Type B pancreatic cell (in vitro differentiated cells): Measurements from ENCODE around the gene UBE2Q2. TPM values are rescaled to one million over a fixed set of nuclear protein-coding genes. Genes with fewer than 3 reads are reported as not detected.
"Not testable (repeated sequence)": the region's sequence is repeated elsewhere in the genome, so short reads cannot be mapped to it uniquely, and the experiment has no call there.

Experiments
- DNase-seq: peaks from one replicate; pipeline ENCODE4 v3.0.0; 2021; ENCODE audit warnings: mixed read lengths; ENCODE audit not compliant: unreplicated experiment; ENCODE audit errors: extremely low spot score
- H3K27ac Mint-ChIP-seq: 2 replicates; pipeline ENCODE4 v1.8.0; 2021; ENCODE audit warnings: mild to moderate bottlenecking, mixed read lengths
- H3K27me3 Mint-ChIP-seq: 2 replicates; pipeline ENCODE4 v1.8.0; 2021; ENCODE audit warnings: mixed read lengths
- H3K36me3 Mint-ChIP-seq: 2 replicates; pipeline ENCODE4 v1.8.0; 2021; ENCODE audit warnings: mixed read lengths
- H3K4me1 Mint-ChIP-seq: one replicate; pipeline ENCODE4 v1.8.0; 2021; ENCODE audit warnings: mixed read lengths; ENCODE audit not compliant: unreplicated experiment
- H3K4me3 Mint-ChIP-seq: 2 replicates; pipeline ENCODE4 v1.8.0; 2021; ENCODE audit warnings: mild to moderate bottlenecking, mixed read lengths
- H3K9me3 Mint-ChIP-seq: 2 replicates; pipeline ENCODE4 v1.8.0; 2021; ENCODE audit warnings: mixed read lengths
- long read RNA-seq: library from polyadenylated mRNA; unstranded; transcript quantifications from one replicate; pipeline ENCODE4 v2.0.0, GENCODE V29; 2020
- total RNA-seq: library from RNA; stranded (reverse); gene quantifications from 2 replicates; pipeline ENCODE4 v1.2.1, GENCODE V29; 2021; ENCODE audit warnings: low replicate concordance
- TF ChIP-seq, protein P1 (sequence below): fragments of 200-600 bp; sonication (generic); conservative IDR thresholded peaks from 2 replicates; pipeline ENCODE4 v1.5.0; 2021; ENCODE audit warnings: antibody characterized with exemption, mild to moderate bottlenecking

UBE2Q2 gene
- 26.7 and 31.3 TPM in 2 replicates for total RNA-seq
- long read RNA-seq, transcript UBE2Q2-201 (13 exons, 3,130 nt) = major isoform, 5 of 13 reads
- long read RNA-seq, partial matches to known transcripts = 5 of 13 reads
- long read RNA-seq, other reads (novel, unspliced or antisense) = 3 of 13 reads

DNA sequence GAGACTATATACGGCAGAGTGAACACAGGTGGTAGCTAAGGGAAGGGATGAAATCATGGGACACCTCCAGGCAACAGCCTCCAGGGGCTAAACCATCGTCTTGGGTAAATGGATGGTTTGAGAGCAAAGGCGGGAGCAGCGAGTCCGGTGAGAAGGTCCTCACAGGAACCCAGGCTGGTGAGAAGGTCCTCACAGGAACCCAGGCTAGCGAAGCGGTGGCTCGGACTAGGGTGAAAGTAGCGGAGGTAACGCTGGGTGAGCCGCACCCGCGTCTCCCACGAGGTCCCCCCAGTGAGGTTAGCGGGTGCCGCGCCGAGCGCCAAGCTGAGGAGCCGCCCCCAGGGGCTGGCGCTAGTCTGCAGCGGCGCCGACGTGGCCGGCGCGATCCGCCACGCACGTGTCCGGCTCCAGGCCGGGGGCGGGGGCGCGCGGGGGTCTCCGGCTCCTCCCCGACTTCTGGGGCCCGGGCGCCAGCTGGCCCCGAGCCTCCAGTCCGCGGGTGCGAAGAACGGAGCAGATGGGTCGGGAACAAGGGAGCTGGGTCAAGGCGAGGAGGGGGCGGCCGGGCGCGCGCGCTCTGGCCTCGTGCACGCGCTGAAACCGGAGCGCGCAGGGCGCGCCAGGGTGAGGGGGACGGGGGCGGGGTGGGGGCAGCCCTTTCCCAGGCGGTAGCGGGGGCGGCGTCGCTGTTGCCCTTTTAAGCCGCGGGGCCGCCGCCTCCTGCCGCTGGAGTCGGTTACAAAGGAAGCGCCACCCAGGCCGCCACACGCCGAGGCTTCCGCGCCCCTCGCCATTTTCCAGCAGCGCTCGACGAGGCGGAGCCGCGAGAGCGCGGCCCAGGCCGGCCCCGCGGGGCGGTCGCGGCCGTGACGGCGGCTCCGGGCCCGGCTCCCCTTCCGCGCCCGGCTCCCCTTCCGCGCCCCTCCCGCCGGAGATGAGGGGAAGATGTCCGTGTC lies at the start of gene UBE2Q2:
TSS of gene UBE2Q2 (plus strand) at position 726 of the 956 bp plus-strand sequence. CDS start at position 946, 220 bp downstream.
- peak within 1 kb of the TSS; percentile 93 for H3K27ac Mint-ChIP-seq
- TF ChIP-seq, protein P1, sequence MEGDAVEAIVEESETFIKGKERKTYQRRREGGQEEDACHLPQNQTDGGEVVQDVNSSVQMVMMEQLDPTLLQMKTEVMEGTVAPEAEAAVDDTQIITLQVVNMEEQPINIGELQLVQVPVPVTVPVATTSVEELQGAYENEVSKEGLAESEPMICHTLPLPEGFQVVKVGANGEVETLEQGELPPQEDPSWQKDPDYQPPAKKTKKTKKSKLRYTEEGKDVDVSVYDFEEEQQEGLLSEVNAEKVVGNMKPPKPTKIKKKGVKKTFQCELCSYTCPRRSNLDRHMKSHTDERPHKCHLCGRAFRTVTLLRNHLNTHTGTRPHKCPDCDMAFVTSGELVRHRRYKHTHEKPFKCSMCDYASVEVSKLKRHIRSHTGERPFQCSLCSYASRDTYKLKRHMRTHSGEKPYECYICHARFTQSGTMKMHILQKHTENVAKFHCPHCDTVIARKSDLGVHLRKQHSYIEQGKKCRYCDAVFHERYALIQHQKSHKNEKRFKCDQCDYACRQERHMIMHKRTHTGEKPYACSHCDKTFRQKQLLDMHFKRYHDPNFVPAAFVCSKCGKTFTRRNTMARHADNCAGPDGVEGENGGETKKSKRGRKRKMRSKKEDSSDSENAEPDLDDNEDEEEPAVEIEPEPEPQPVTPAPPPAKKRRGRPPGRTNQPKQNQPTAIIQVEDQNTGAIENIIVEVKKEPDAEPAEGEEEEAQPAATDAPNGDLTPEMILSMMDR = peak; percentile 41
- peaks cover 36% of the 10 kb centered on the region for H3K4me1 Mint-ChIP-seq
- H3K27me3 Mint-ChIP-seq = peaks cover 13% of the 10 kb centered on the region
- peak within 1 kb of the TSS; percentile 93 for H3K4me3 Mint-ChIP-seq
- H3K36me3 Mint-ChIP-seq = peaks cover 23% of the 10 kb centered on the region
- H3K9me3 Mint-ChIP-seq = no peaks in the 10 kb centered on the region
- DNase-seq = peak; percentile 84

DNA sequence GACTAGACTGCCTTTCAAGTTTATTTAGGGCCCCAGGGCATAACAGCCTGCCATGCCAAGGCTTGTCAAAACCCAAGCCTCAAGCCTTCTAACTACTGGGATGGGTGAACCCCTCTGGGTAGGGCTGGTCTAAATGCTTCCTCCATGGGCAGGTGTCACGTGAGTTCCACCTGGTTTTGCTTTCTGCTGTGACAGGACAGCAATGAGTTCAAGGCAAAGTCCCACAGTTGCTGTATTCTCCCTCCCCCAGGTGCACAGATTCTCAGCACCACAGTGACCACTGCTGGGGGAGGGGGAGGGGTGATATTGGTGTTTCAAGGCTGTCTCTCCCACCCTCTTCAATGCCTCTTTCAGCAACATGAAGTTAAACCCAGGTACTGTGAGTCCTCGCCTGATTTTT lies 46.9 kb upstream of the UBE2Q2 start:
- Mint-ChIP-seq H3K36me3 (no peaks in the 10 kb centered on the region), H3K27me3 (peaks cover 45% of the 10 kb centered on the region), H3K4me1 (no peaks in the 10 kb centered on the region), H3K4me3 (no peak overlapping the region), H3K27ac (no peak overlapping the region), H3K9me3 (no peaks in the 10 kb centered on the region)
- DNase-seq = no peak
- TF ChIP-seq, protein P1 = no peak

DNA sequence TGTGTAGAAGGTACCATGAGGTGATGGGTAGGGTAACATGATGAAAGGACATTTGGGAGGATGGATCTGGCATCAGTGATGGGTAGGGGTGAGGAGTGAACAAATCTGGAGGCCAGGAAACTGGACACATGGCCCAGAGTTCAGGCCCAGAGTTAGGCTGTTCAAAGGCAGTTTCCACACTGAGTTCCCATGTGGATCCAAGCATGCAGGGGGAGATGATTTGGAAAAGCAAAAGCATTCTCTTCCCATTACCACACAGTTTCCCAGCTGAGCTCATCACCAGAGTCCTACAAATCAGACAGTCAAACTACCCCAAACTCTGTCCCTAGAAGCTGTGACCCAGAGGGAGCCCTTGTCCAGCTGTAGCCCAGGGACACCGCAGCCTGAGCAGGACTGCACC lies 46.1 kb upstream of the UBE2Q2 start:
- H3K27ac Mint-ChIP-seq, H3K9me3 Mint-ChIP-seq, H3K4me3 Mint-ChIP-seq, H3K36me3 Mint-ChIP-seq, H3K4me1 Mint-ChIP-seq: not testable (repeated sequence)
- peaks cover 53% of the 10 kb centered on the region for H3K27me3 Mint-ChIP-seq
- peak; percentile 27 for DNase-seq

DNA sequence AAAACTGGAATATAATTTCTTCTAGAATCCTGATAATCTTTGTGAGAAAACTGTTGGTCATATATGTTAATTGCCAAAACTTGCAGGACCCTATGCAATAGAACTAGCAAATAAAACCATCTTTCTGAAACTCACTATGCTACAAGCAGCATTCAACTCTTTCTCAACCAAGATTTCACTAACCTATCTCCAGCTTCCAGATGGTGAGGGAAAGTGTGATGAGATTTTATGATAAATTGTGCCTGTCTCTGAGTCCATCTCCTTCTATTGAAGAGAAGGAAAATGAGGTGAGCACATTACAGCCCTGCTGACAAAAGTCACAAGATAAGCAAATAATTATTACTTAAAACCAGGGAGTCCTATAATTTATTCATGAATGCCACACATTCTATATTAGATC lies 44.1 kb upstream of the UBE2Q2 start:
- peaks cover 5% of the 10 kb centered on the region for H3K4me1 Mint-ChIP-seq
- TF ChIP-seq, protein P1 = no peak
- no peak overlapping the region for H3K27ac Mint-ChIP-seq
- H3K36me3 Mint-ChIP-seq = no peaks in the 10 kb centered on the region
- peaks cover 59% of the 10 kb centered on the region for H3K27me3 Mint-ChIP-seq
- no peaks in the 10 kb centered on the region for H3K9me3 Mint-ChIP-seq
- no peak overlapping the region for H3K4me3 Mint-ChIP-seq
- no peak for DNase-seq

DNA sequence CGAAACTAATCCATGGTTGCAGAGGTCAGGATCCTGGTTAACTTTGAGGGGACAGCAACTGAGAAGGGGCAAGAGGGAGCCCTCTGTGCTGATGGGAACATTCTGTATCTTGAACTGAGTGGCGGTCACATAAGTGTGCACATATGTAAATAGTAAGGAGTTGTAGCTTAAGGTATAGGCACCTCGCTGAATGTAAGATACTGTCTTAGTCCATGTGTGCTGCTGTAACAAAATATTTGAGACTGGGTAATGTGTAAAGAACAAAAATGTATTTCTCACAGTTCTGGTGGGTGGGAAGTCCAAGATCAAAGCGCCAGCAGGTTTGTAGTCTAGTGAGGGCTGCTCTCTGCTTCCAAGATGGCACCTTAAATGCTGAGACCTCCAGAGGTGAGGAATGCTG lies 42.8 kb upstream of the UBE2Q2 start:
- peak; percentile 4 for DNase-seq
- not testable (repeated sequence) for H3K36me3 Mint-ChIP-seq, H3K4me1 Mint-ChIP-seq, H3K4me3 Mint-ChIP-seq, H3K9me3 Mint-ChIP-seq, H3K27ac Mint-ChIP-seq
- peaks cover 58% of the 10 kb centered on the region for H3K27me3 Mint-ChIP-seq

DNA sequence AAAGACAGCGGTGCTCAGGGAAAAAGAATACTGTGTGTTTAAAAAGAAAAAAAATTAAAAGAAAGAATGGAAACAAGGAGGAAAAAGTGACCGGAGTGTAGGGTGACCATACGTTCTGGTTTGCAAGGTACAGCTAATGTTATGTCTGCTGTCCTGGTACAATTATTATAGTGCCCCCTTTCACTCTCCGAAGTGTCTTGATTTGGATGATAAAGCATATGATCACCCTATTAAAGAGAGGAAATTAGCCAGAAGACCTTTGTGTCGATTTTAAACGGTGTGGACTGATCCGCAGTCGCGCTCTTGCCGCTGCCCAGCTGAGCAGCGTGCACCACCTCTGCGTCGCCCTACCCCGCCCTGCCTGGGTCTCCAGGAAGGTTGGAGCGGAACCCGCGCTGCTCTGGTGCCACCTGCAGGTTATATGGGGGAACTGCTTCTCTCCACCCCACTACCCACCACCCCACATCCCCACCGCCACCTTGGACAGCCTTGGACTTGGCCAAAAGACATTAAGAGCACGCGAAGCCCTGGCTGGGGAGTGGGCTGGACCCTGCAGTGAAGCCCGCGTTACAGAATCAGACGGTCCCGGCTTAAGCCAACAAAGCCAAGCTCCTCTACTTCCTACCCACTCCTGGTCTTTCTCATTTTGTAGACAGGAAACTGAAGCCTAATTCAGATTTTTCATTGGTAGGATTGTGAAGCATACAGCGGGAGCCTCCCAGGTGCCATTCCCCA lies 41.2 kb upstream of the UBE2Q2 start:
- no peaks in the 10 kb centered on the region for H3K9me3 Mint-ChIP-seq

DNA sequence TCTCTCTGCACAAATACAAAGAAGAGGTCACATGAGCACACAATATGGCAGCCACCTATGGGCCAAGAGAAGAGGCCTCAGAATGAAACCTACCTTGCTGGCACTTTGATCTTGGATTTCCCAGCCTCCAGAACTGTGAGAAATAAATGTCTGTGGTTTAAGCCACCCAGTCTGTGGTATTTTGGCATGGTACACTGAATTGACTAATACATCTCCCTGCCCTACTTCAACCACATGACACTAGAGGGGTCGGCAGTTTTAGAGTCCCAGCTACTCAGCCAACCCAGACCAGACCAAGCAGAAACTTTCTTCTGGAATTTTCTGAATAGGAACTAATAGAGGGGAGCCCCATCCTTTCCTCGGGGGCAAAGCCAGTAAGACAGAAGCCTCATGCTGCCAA lies 35.8 kb upstream of the UBE2Q2 start:
- H3K36me3 Mint-ChIP-seq, H3K4me3 Mint-ChIP-seq, H3K9me3 Mint-ChIP-seq, H3K4me1 Mint-ChIP-seq, H3K27ac Mint-ChIP-seq, DNase-seq: not testable (repeated sequence)
- peaks cover 15% of the 10 kb centered on the region for H3K27me3 Mint-ChIP-seq

More for the DNA sequence above, 41.2 kb upstream of the UBE2Q2 start:
- peak overlapping the region; percentile 80 for H3K4me3 Mint-ChIP-seq
- peaks cover 60% of the 10 kb centered on the region for H3K27me3 Mint-ChIP-seq
- TF ChIP-seq, protein P1 = peak; percentile 97
- H3K27ac Mint-ChIP-seq = no peak overlapping the region
- H3K36me3 Mint-ChIP-seq = no peaks in the 10 kb centered on the region
- H3K4me1 Mint-ChIP-seq = peaks cover 5% of the 10 kb centered on the region
- DNase-seq = peak; percentile 89

DNA sequence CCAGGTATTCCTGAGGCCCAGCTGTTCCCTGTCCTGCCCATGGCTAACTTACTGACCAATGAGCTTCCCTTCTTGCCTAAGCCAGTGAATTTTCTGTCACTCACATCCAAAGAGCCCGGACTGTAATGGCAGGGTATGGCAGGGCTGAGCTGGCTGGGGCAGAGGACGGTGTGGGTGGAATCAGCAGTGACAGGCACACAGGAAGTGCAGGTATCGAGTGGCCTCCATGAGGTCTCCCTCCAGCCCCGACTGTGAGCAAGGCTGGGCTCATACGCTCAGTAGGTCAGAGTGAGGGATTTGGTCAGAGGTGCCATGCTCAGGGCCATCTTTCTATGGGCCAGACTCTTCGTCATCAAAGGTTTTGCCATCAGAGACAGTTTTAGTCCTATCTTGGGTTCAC lies 35.2 kb upstream of the UBE2Q2 start:
- H3K27me3 Mint-ChIP-seq = peaks cover 11% of the 10 kb centered on the region
- not testable (repeated sequence) for H3K4me1 Mint-ChIP-seq, H3K9me3 Mint-ChIP-seq, H3K36me3 Mint-ChIP-seq, H3K4me3 Mint-ChIP-seq, H3K27ac Mint-ChIP-seq, DNase-seq
